Common myeloid progenitor, CD34-positive (primary cell): Measurements from ENCODE around the gene DCAF4.
"Not testable (repeated sequence)": the region's sequence is repeated elsewhere in the genome, so short reads cannot be mapped to it uniquely, and the experiment has no call there.

Experiments used
- CTCF ChIA-PET: fragments of 350-600 bp; sonication (Branson Sonifier 250); formaldehyde crosslinking; loops from one replicate; lab custom pipeline; 2021; ENCODE audit warnings: antibody characterized with exemption; lab: Charles Lee
- POLR2A ChIA-PET: fragments of 350-600 bp; sonication (Branson Sonifier 250); formaldehyde crosslinking; loops from one replicate; lab custom pipeline; 2021; ENCODE audit warnings: antibody characterized with exemption; lab: Charles Lee
- DNase-seq, 3 donors: peaks; one replicate each; pipeline versions ENCODE4 v3.0.0 to v3.0.0-alpha.2; 2013
- H3K27ac ChIP-seq, 2 experiments: 1 replicate in 1 of 2; 2 replicates in 1 of 2; pipeline ENCODE4 v1.7.0; 2013; ENCODE audit warnings: inconsistent platforms in 2 of 2, low read length in 2 of 2, mild to moderate bottlenecking in 2 of 2, low read depth in 1 of 2, moderate library complexity in 1 of 2; ENCODE audit not compliant: severe bottlenecking in 2 of 2, insufficient read depth in 1 of 2, poor library complexity in 1 of 2
- H3K27me3 ChIP-seq, 5 experiments: replicated peaks in 2 of 5; 1 replicate in 3 of 5; 2 replicates in 2 of 5; pipeline versions ENCODE4 v1.6.1 to v1.7.0; 2013; ENCODE audit warnings: low read length in 4 of 5, mild to moderate bottlenecking in 2 of 5, moderate library complexity in 2 of 5, inconsistent platforms in 1 of 5; ENCODE audit not compliant: insufficient read depth in 5 of 5, control insufficient read depth in 4 of 5
- H3K36me3 ChIP-seq, 4 experiments: 1 replicate in 2 of 4; 2 replicates in 2 of 4; pipeline versions ENCODE4 v1.6.1 to v1.7.0; 2013; ENCODE audit warnings: low read length in 3 of 4, control low read depth in 1 of 4, mild to moderate bottlenecking in 1 of 4; ENCODE audit not compliant: control insufficient read depth in 4 of 4, insufficient read depth in 4 of 4
- H3K4me1 ChIP-seq, 4 experiments: 1 replicate in 3 of 4; 2 replicates in 1 of 4; pipeline versions ENCODE4 v1.6.1 to v1.7.1; 2013; ENCODE audit warnings: low read length in 3 of 4, mild to moderate bottlenecking in 3 of 4, control low read depth in 1 of 4, inconsistent platforms in 1 of 4, moderate library complexity in 1 of 4; ENCODE audit not compliant: control insufficient read depth in 4 of 4, insufficient read depth in 4 of 4; ENCODE audit errors: control extremely low read depth in 1 of 4
- H3K4me3 ChIP-seq, 7 experiments: 1 replicate in 4 of 7; 2 replicates in 3 of 7; pipeline versions ENCODE4 v1.5.1 to v1.7.0; 2013; ENCODE audit warnings: mild to moderate bottlenecking in 7 of 7, low read length in 6 of 7, moderate library complexity in 6 of 7, inconsistent platforms in 2 of 7, low read depth in 2 of 7, control low read depth in 1 of 7; ENCODE audit not compliant: insufficient read depth in 4 of 7, control insufficient read depth in 1 of 7; ENCODE audit errors: extremely low read depth in 1 of 7
- H3K9me3 ChIP-seq, 5 experiments: 1 replicate in 4 of 5; 2 replicates in 1 of 5; pipeline versions ENCODE4 v1.6.1 to v1.7.1; 2013; ENCODE audit warnings: low read length in 4 of 5, mild to moderate bottlenecking in 2 of 5, inconsistent platforms in 1 of 5, low read depth in 1 of 5, moderate library complexity in 1 of 5; ENCODE audit not compliant: control insufficient read depth in 4 of 5, insufficient read depth in 2 of 5; ENCODE audit errors: control extremely low read depth in 1 of 5
- WGBS: methylation state at CpG from one replicate; pipeline ENCODE4 v1.1.5; 2013; ENCODE audit not compliant: insufficient coverage; 5-methylcytosine and 5-hydroxymethylcytosine counted together

Gene DCAF4

DNA sequence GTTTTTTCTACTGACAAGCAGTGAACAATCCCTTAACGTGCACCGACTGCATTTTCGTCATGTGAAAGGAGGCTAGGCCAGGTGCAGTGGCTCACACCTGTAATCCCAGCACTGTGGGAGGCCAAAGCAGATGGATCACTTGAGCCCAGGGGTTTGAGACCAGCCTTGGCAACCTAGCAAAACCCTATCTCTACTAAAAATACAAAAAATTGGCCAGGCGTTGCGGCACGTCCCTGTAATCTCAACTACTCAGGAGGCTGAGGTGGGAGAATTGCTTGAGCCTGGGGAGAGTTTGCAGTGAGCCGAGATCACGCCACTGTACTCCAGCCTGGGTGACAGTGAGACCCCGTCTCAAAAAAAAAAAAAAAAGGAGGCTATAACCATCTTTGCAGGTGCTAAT lies 78.4 kb downstream of the DCAF4 start:
- DNase-seq = not testable (repeated sequence)
- CTCF ChIA-PET = interaction anchor here (0.6 kb wide), 1 partner anchor 20 kb away, joined by 3 read pairs; no protein-coding TSS in a partner anchor
- WGBS = 100% methylated on average over 6 of the region's 9 CpGs

DNA sequence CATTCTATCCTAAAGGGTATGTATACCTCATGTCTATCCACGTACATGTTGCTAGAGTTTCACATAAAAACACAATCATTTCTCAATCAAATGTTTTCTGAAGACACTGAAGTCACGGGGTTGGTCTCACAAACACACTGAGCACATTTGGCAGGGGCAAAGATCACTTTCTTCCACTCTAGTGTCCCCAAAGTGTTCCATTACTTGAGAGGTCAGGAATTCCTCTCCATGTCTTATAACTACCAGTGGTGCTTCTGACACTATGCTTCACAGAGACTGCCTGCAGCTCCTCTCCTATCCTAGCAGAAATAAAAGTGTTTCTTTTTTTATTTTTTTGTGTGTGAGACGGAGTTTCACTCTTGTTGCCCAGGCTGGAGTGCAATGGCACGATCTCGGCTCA lies 81.6 kb downstream of the DCAF4 start:
- 96% methylated on average over 4 of the region's 5 CpGs for WGBS
- H3K27me3 ChIP-seq = no peaks in the 10 kb centered on the region
- H3K9me3 ChIP-seq = no peaks in the 10 kb centered on the region
- DNase-seq = no peak
- ChIA-PET POLR2A (interaction anchor here (0.6 kb wide), 1 partner anchor 1090 kb away, joined by 3 read pairs; no protein-coding TSS in a partner anchor), CTCF (interaction anchor here (1.3 kb wide), 1 partner anchor 12 kb away, joined by 3 read pairs; no protein-coding TSS in a partner anchor)
- H3K36me3 ChIP-seq = peaks cover 3 to 38% (median 19%) of the 10 kb centered on the region in 4 experiments
- no peak overlapping the region for H3K27ac ChIP-seq
- H3K4me3 ChIP-seq = no peak overlapping the region
- H3K4me1 ChIP-seq = no peaks in the 10 kb centered on the region

More for the DNA sequence above, 78.4 kb downstream of the DCAF4 start:
- H3K9me3 ChIP-seq, H3K27me3 ChIP-seq, POLR2A ChIA-PET, H3K4me1 ChIP-seq, H3K27ac ChIP-seq, H3K4me3 ChIP-seq: not testable (repeated sequence)
- H3K36me3 ChIP-seq = peaks cover 4 to 28% (median 13%) of the 10 kb centered on the region in 4 experiments

DNA sequence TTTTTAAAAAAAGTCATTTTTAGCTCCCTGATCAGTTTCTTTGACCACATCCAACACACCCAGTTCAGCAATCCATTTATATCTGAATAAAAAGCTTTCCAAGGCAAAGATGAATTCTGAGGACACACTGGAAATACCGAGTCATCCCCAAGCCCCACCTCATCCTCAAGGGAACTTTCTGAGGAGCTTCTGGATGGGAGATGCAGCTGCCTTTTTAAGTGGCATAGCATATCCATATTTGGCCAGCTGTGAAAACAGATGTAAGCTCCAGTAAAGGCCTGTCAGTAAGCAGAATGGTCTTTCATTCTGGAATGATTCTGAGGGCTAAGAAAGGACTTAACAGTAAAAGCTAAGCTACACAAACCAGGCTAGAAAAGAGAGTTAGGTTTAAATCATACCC lies 82.2 kb downstream of the DCAF4 start:
- no peaks in the 10 kb centered on the region for H3K27me3 ChIP-seq
- POLR2A ChIA-PET = interaction anchor here (0.6 kb wide), 1 partner anchor 1089 kb away, joined by 3 read pairs; no protein-coding TSS in a partner anchor

More for the DNA sequence above, 82.2 kb downstream of the DCAF4 start:
- H3K9me3 ChIP-seq = no peaks in the 10 kb centered on the region
- CTCF ChIA-PET = interaction anchor here (0.6 to 1.3 kb wide), 2 partner anchors 11 to 38 kb away, joined by 3 read pairs; no protein-coding TSS in a partner anchor
- peaks cover 5 to 41% (median 22%) of the 10 kb centered on the region in 4 experiments for H3K36me3 ChIP-seq
- no peak overlapping the region for H3K27ac ChIP-seq
- no peak for DNase-seq
- no peaks in the 10 kb centered on the region for H3K4me1 ChIP-seq
- H3K4me3 ChIP-seq = no peak overlapping the region
- 100% methylated on average over 1 of the region's 1 CpG for WGBS
